GDM1 (cell line): ENCODE measurements around the gene LHFPL2.
"Not testable (repeated sequence)": the region's sequence is repeated elsewhere in the genome, so short reads cannot be mapped to it uniquely, and the experiment has no call there.

Experiments
- DNase-seq: peaks from one replicate; lab custom pipeline; 2025; lab: John Stamatoyannopoulos, UW

LHFPL2 gene

GRCh38 chr5:78640662-78641474 is 7.7 kb downstream of the LHFPL2 start:
- no peak for DNase-seq

- no peak for DNase-seq
Measured at GRCh38 chr5:78639791-78640190, 8.8 kb downstream of the LHFPL2 start.

- no peak for DNase-seq
Measured at GRCh38 chr5:78638973-78639669, 9.5 kb downstream of the LHFPL2 start.

GRCh38 chr5:78638423-78638822 is 10.1 kb downstream of the LHFPL2 start:
- DNase-seq: no peak

GRCh38 chr5:78637468-78637867 is 11.1 kb downstream of the LHFPL2 start:
- no peak for DNase-seq

- DNase-seq: no peak
Measured at GRCh38 chr5:78636682-78637081, 11.9 kb downstream of the LHFPL2 start.

- DNase-seq: no peak
Measured at GRCh38 chr5:78634634-78635033, 13.9 kb downstream of the LHFPL2 start.

- no peak for DNase-seq
Measured at GRCh38 chr5:78634229-78634628, 14.3 kb downstream of the LHFPL2 start.

- DNase-seq: no peak
Measured at GRCh38 chr5:78633700-78634099, 14.9 kb downstream of the LHFPL2 start.

- no peak for DNase-seq
Measured at GRCh38 chr5:78632467-78632866, 16.1 kb downstream of the LHFPL2 start.

GRCh38 chr5:78631931-78632330 is 16.6 kb downstream of the LHFPL2 start:
- DNase-seq: no peak

GRCh38 chr5:78630047-78630446 is 18.5 kb downstream of the LHFPL2 start:
- DNase-seq: no peak

GRCh38 chr5:78629624-78630023 is 18.9 kb downstream of the LHFPL2 start:
- no peak for DNase-seq

- DNase-seq: no peak
Measured at GRCh38 chr5:78628270-78628992, 20.1 kb downstream of the LHFPL2 start.

- no peak for DNase-seq
Measured at GRCh38 chr5:78627766-78628165, 20.8 kb downstream of the LHFPL2 start.

- DNase-seq: no peak
Measured at GRCh38 chr5:78627175-78627574, 21.4 kb downstream of the LHFPL2 start.

GRCh38 chr5:78626009-78626571 is 22.5 kb downstream of the LHFPL2 start:
- no peak for DNase-seq

GRCh38 chr5:78624992-78625391 is 23.6 kb downstream of the LHFPL2 start:
- DNase-seq: no peak

- no peak for DNase-seq
Measured at GRCh38 chr5:78624011-78624541, 24.5 kb downstream of the LHFPL2 start.

- DNase-seq: no peak
Measured at GRCh38 chr5:78622302-78622971, 26.1 kb downstream of the LHFPL2 start.

GRCh38 chr5:78621291-78621738 is 27.3 kb downstream of the LHFPL2 start:
- DNase-seq: no peak

- DNase-seq: not testable (repeated sequence)
Measured at GRCh38 chr5:78620119-78620518, 28.5 kb downstream of the LHFPL2 start.
